ENCODE data around the gene CRYBG2. TPM values are rescaled to one million over a fixed set of nuclear protein-coding genes. Genes with fewer than 3 reads are reported as not detected.

The CRYBG2 gene
- total RNA-seq, 1 donor from 2014 or later, result 3.0 TPM

DNA sequence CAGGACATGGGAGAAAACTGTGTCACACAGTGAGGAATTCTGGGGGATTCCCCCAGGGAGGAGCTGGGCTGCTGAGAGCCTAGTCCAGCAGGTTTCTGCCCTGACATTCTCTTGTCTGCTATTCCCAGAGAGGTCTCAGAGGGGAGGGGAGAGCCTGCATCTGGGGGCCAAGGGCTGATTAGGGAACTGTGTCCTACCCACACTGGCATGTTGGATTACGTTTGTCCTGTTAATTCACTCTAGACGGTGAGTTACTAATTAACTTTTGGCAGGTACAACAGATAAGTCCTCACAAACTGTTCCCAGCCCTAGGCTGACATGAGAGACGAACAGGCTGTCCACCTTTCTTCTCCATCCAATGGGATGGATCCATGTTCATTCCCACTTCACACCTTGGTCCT, 76.7 kb downstream of the CRYBG2 start:
- H3K4me1 Mint-ChIP-seq, result peaks cover 47% of the 10 kb centered on the region
- H3K4me2 ChIP-seq, result no peak overlapping the region

DNA sequence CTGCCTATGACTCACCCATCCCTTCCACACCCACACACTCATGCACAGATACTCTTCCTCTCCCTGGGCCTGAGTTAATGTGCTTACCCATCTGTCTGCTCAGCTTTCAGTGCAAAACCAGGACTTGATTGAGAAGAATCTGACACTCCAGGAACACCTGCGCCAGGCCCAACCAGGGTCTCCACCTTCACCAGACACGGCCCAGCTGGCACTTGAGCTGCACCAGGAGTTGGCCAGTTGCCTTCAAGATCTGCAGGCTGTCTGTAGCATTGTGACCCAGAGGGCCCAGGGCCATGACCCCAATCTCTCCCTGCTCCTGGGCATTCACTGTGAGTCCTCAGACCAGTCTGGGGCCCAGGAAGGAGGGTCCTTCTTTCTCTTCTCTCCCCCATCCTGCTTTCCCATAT, 77.5 kb downstream of the CRYBG2 start:
- no peak overlapping the region for H3K9ac ChIP-seq
- TF ChIP-seq EZH2phosphoT487 (IDR thresholded peaks at IDR 0.05) (no peak), EZH2 (IDR thresholded peaks at IDR 0.05) (no peak)
- TF ChIP-seq, protein P1, sequence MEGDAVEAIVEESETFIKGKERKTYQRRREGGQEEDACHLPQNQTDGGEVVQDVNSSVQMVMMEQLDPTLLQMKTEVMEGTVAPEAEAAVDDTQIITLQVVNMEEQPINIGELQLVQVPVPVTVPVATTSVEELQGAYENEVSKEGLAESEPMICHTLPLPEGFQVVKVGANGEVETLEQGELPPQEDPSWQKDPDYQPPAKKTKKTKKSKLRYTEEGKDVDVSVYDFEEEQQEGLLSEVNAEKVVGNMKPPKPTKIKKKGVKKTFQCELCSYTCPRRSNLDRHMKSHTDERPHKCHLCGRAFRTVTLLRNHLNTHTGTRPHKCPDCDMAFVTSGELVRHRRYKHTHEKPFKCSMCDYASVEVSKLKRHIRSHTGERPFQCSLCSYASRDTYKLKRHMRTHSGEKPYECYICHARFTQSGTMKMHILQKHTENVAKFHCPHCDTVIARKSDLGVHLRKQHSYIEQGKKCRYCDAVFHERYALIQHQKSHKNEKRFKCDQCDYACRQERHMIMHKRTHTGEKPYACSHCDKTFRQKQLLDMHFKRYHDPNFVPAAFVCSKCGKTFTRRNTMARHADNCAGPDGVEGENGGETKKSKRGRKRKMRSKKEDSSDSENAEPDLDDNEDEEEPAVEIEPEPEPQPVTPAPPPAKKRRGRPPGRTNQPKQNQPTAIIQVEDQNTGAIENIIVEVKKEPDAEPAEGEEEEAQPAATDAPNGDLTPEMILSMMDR (IDR thresholded peaks at IDR 0.05), result no peak
- H3K36me3 ChIP-seq, result no peaks in the 10 kb centered on the region
- peaks cover 15% of the 10 kb centered on the region for H3K79me2 ChIP-seq (ENCODE audit: low read depth)
- H3K4me1 ChIP-seq, result peaks cover 10% of the 10 kb centered on the region
- Mint-ChIP-seq H3K4me1 (peaks cover 41% of the 10 kb centered on the region), H3K4me3 (no peak overlapping the region), H3K27me3 (ENCODE audit: insufficient read depth, low read depth) (peaks cover 6% of the 10 kb centered on the region), H3K36me3 (peaks cover 41% of the 10 kb centered on the region), H3K9me3 (no peaks in the 10 kb centered on the region), H3K27ac (no peak overlapping the region)
- H4K20me1 ChIP-seq (ENCODE audit: low read depth), result peaks cover 4% of the 10 kb centered on the region
- no peak for DNase-seq (ENCODE audit: low spot score)
- no peak overlapping the region for H3K4me2 ChIP-seq
- no peaks in the 10 kb centered on the region for H3K9me3 ChIP-seq (ENCODE audit: low read depth)
- no peak overlapping the region for H3K4me3 ChIP-seq
- no peaks in the 10 kb centered on the region for H3K27me3 ChIP-seq
- H2AFZ ChIP-seq (replicated peaks), result no peak overlapping the region
- no peak overlapping the region for H3K27ac ChIP-seq
- peaks cover 48% of the 10 kb centered on the region for H3F3A ChIP-seq (ENCODE audit: low read depth)

More for the DNA sequence above, 76.7 kb downstream of the CRYBG2 start:
- H3K79me2 ChIP-seq (ENCODE audit: low read depth), result peaks cover 17% of the 10 kb centered on the region
- peaks cover 7% of the 10 kb centered on the region for H4K20me1 ChIP-seq (ENCODE audit: low read depth)
- H3K27me3 Mint-ChIP-seq (ENCODE audit: insufficient read depth, low read depth), result peaks cover 6% of the 10 kb centered on the region
- no peak overlapping the region for H3K27ac ChIP-seq
- peaks cover 15% of the 10 kb centered on the region for H3K4me1 ChIP-seq
- no peaks in the 10 kb centered on the region for H3K27me3 ChIP-seq
- no peak overlapping the region for H3K4me3 Mint-ChIP-seq
- no peaks in the 10 kb centered on the region for H3K9me3 Mint-ChIP-seq
- H3K9me3 ChIP-seq (ENCODE audit: low read depth), result no peaks in the 10 kb centered on the region
- no peak overlapping the region for H3K9ac ChIP-seq
- no peak for TF ChIP-seq EZH2 (IDR thresholded peaks at IDR 0.05)
- TF ChIP-seq EZH2phosphoT487 (IDR thresholded peaks at IDR 0.05), result no peak
- TF ChIP-seq, protein P1 (IDR thresholded peaks at IDR 0.05), result no peak
- peaks cover 36% of the 10 kb centered on the region for H3K36me3 Mint-ChIP-seq
- H3F3A ChIP-seq (ENCODE audit: low read depth), result peaks cover 53% of the 10 kb centered on the region
- no peak for DNase-seq (ENCODE audit: low spot score)
- H3K4me3 ChIP-seq, result no peak overlapping the region
- H3K27ac Mint-ChIP-seq, result no peak overlapping the region
- no peak overlapping the region for H2AFZ ChIP-seq (replicated peaks)
- no peaks in the 10 kb centered on the region for H3K36me3 ChIP-seq

DNA sequence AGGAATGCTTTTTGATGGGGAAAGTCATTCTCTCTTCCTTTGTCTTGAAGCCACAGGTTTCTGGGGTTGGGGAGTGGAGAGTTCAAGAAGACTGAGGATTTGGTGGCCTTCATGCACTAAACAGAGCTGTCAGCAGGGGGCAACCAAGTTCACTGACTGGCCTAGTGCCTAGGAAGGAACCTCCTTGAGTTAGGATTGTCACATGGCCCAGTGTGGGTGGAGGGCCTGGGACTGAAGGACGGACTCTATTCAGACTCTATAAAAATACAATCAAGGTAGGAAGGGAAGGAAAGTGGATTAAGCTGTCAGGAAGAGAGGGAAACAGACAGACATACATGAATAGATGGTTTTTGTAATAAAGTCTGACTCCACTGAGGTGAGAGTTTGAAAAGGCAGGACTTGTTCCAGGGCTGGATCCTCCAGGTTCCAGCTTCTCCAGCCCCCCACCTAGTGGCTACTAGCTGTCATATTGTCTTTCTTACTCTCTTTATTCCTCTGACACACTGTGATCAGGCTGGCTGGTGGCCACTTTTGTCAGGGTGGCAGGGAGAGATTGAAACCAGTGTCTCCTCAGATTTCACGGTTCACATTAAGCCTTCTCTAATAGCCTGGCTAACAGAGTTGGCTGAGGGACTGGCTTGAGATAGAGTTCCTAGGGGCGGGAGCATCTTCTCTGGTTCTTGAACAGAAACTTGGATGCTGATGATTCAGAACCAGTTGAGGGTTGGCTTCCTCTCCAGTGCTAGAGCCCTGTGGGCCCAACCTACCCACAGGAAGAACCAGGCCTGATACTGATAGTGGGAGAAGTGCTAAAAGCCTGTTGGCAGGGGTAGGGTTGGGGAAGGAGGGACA, 78.1 kb downstream of the CRYBG2 start:
- peak; percentile 86 for DNase-seq (ENCODE audit: low spot score)
- peak overlapping the region; percentile 64 for H3K27ac Mint-ChIP-seq
- no peaks in the 10 kb centered on the region for H3K9me3 Mint-ChIP-seq
- peaks cover 35% of the 10 kb centered on the region for H3K4me1 Mint-ChIP-seq
- H3F3A ChIP-seq (ENCODE audit: low read depth), result peaks cover 41% of the 10 kb centered on the region
- peaks cover 4% of the 10 kb centered on the region for H4K20me1 ChIP-seq (ENCODE audit: low read depth)
- peaks cover 6% of the 10 kb centered on the region for H3K27me3 Mint-ChIP-seq (ENCODE audit: insufficient read depth, low read depth)
- H2AFZ ChIP-seq (replicated peaks), result no peak overlapping the region
- peaks cover 43% of the 10 kb centered on the region for H3K36me3 Mint-ChIP-seq
- no peak overlapping the region for H3K9ac ChIP-seq
- TF ChIP-seq EZH2phosphoT487 (IDR thresholded peaks at IDR 0.05), result no peak
- TF ChIP-seq EZH2 (IDR thresholded peaks at IDR 0.05), result no peak
- TF ChIP-seq, protein P1 (IDR thresholded peaks at IDR 0.05), result peak; percentile 62
- peaks cover 9% of the 10 kb centered on the region for H3K79me2 ChIP-seq (ENCODE audit: low read depth)
- H3K27me3 ChIP-seq, result no peaks in the 10 kb centered on the region
- peaks cover 3% of the 10 kb centered on the region for H3K4me1 ChIP-seq
- H3K27ac ChIP-seq, result no peak overlapping the region
- no peak overlapping the region for H3K4me2 ChIP-seq
- no peaks in the 10 kb centered on the region for H3K36me3 ChIP-seq
- no peaks in the 10 kb centered on the region for H3K9me3 ChIP-seq (ENCODE audit: low read depth)
- no peak overlapping the region for H3K4me3 Mint-ChIP-seq
- H3K4me3 ChIP-seq, result no peak overlapping the region

Measured in neural progenitor cell (in vitro differentiated cells).